Uterus (tissue), 4 donors: ENCODE data around the gene IGF2BP1. TPM values are rescaled to one million over a fixed set of nuclear protein-coding genes. Genes with fewer than 3 reads are reported as not detected.
A peak's percentile ranks its signal among the peaks of the same experiment; 100 is the strongest.

Source experiments
- DNase-seq, 2 donors: peaks; one replicate each; pipeline ENCODE4 v3.0.0-alpha.2; 2019 to 2020
- H3K27ac ChIP-seq, 2 donors: fragments of 200-600 bp; sonication (generic); 1 replicate in 1 of 2; 2 replicates in 1 of 2; pipeline ENCODE4 v1.5.1; 2016 to 2018
- H3K27me3 ChIP-seq, 2 donors: fragments of 200-600 bp; sonication (generic); one replicate each; pipeline ENCODE4 v1.5.1; 2018 to 2019; ENCODE audit warnings: control low read depth in 1 of 2
- H3K36me3 ChIP-seq, 2 donors: fragments of 200-600 bp; sonication (generic); one replicate each; pipeline ENCODE4 v1.5.1; 2019; ENCODE audit warnings: control low read depth in 1 of 2
- H3K4me1 ChIP-seq, 2 donors: fragments of 200-600 bp; sonication (generic); one replicate each; pipeline ENCODE4 v1.5.1; 2018 to 2019; ENCODE audit warnings: control low read depth in 1 of 2
- H3K4me3 ChIP-seq, 2 donors: fragments of 200-600 bp; sonication (generic); 1 replicate in 1 of 2; 2 replicates in 1 of 2; pipeline ENCODE4 v1.5.1; 2018 to 2019; ENCODE audit warnings: mild to moderate bottlenecking in 1 of 2
- H3K9me3 ChIP-seq, 2 donors: fragments of 200-600 bp; sonication (generic); one replicate each; pipeline ENCODE4 v1.5.1; 2019; ENCODE audit warnings: control low read depth in 1 of 2
- POLR2A ChIP-seq, 2 donors: fragments of 450-650 bp; IDR thresholded peaks; one replicate each; pipeline ENCODE4 v1.6.1; 2016; ENCODE audit warnings: antibody characterized with exemption in 2 of 2, mild to moderate bottlenecking in 1 of 2, moderate library complexity in 1 of 2
- intact Hi-C: fragments of 100-400 bp; cut with DNase I; formaldehyde crosslinking; loops from one replicate; pipeline ENCODE4 v1.15.1; 2023; ENCODE audit warnings: low total_unique reads
- total RNA-seq, 4 donors: library from RNA; depleted of rRNA in 3 of 4; stranded (reverse); fragments of >200 nt in 3 of 4; gene quantifications; one replicate each; pipeline versions ENCODE4 v1.1.0 to v1.2.4, GENCODE V29; 2014 to 2023
- TF ChIP-seq, protein P1 (sequence below), 4 experiments: fragments of 200-600 bp in 2 of 4; fragments of 450-650 bp in 2 of 4; sonication (generic) in 2 of 4; IDR thresholded peaks; one replicate each; pipeline ENCODE4 v1.5.1; 2016 to 2019; ENCODE audit warnings: antibody characterized with exemption in 4 of 4, mild to moderate bottlenecking in 2 of 4, moderate library complexity in 1 of 4
- donor health status: DM: yes; HTN: yes; CAD: no.

IGF2BP1 gene
- total RNA-seq, 4 donors from 2014 or later, result under 0.01 to 1.8 TPM; not detected in 2

DNA sequence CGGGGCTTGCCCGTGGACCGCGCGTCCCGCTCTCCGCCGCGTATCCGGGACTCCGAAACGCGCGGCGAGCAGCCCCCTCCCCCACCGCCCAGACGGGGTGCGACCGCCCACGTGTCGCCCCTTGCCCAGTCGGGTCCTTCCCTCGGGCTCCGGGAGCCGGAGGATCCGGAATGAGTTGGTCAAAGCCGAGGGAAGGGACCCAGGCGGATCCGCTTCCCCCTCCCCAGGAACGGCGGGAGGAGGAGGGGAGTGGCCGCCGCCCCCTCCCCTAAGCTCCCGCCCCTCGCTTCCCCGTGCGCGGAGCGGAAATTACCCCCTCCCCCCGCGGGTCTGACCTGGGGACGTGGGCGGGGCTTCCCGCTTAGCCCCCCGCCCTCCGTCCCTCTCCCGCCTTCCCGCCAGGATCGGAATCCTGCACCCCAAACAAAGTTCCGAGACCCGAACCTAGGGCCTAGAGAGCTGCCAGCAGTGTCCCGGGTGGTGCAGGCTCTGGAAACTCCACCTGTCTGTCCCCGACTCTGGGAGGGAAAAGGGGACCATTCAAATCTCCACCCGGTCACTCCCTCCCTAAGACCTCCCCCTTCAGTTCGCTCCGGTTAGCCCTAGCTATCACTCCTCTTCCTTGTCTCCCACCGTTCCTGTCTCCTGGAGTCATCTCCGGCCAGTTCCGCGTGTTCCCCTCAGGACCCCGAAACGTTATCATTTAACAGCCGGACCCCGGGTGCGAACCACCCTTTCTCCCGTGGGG lies 1.0 kb upstream of the IGF2BP1 start:
- no peak for DNase-seq
- Histone ChIP-seq H3K27ac (no peak overlapping the region), H3K27me3 (peaks cover 42 to 99% of the 10 kb centered on the region in 2 donors), H3K4me3 (no peak overlapping the region), H3K4me1 (peaks cover 0 to 7% of the 10 kb centered on the region in 2 donors), H3K36me3 (no peaks in the 10 kb centered on the region), H3K9me3 (peaks cover 0 to 2% of the 10 kb centered on the region in 2 donors)
- intact Hi-C loops, result no loop called here
- TF ChIP-seq, protein P1, sequence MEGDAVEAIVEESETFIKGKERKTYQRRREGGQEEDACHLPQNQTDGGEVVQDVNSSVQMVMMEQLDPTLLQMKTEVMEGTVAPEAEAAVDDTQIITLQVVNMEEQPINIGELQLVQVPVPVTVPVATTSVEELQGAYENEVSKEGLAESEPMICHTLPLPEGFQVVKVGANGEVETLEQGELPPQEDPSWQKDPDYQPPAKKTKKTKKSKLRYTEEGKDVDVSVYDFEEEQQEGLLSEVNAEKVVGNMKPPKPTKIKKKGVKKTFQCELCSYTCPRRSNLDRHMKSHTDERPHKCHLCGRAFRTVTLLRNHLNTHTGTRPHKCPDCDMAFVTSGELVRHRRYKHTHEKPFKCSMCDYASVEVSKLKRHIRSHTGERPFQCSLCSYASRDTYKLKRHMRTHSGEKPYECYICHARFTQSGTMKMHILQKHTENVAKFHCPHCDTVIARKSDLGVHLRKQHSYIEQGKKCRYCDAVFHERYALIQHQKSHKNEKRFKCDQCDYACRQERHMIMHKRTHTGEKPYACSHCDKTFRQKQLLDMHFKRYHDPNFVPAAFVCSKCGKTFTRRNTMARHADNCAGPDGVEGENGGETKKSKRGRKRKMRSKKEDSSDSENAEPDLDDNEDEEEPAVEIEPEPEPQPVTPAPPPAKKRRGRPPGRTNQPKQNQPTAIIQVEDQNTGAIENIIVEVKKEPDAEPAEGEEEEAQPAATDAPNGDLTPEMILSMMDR (IDR thresholded peaks at IDR 0.05), result no peak
- TF ChIP-seq POLR2A (IDR thresholded peaks at IDR 0.05), result no peak

DNA sequence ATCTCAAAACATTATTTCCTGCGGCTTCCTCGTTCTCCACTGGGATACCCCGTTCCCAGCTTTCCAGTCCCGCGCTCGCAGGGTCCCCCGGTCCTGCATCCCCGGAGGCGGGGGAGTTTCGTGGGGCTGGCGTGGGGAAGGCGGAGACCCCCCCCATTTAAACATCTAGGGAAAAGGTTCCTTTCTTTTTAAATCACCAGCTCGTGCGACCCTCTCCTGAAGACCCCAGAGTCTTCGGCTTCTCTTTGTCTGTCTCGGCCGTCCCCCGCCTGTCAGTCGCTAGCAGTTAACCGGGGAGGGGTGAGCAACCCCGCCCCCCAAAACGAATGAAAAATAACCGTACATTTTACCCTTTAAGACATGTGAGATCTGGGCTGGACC lies 473 bp upstream of the IGF2BP1 start:
- peaks cover 42 to 99% of the 10 kb centered on the region in 2 donors for H3K27me3 ChIP-seq

DNA sequence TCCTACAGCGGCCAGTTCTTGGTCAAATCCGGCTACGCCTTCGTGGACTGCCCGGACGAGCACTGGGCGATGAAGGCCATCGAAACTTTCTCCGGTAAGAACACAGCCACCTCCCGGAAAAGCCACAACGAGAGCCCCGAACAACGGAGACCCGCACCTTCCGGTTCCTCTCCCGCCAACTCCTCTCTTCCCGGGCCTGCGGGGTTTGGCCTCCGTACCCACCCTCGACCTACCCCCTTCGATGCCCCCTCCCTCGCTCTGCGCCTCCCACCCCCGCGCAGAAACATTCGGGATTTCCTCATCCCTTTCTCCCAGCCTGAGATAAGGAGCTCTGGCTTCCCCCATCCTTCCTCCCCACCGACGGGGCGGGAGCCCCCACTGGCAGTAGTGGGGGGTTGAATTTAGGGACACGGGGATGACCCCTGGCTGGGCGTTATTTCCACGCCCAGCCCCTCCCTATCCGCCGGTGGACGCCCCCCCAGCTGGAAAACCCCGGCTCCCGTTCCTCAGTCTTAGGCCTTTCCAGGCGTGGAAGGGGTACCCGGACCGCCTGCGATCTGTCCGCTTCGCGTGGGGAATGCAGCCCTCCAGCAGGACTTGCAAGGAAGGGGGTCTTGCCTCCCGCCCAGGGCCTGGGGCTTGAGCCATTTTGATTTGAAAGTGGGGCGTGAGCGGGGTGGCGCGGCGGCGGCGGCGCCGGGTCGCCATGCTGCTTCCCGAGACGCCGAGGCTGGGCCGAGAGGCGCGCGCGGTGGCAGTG lies 822 bp downstream of the IGF2BP1 start:
- Histone ChIP-seq H3K9me3 (no peaks in the 10 kb centered on the region), H3K27me3 (peaks cover 29 to 99% of the 10 kb centered on the region in 2 donors), H3K27ac (no peak overlapping the region), H3K4me3 (peak overlapping the region in 1 of 2 donors; percentile 20), H3K36me3 (no peaks in the 10 kb centered on the region), H3K4me1 (peaks cover 0 to 7% of the 10 kb centered on the region in 2 donors)
- TF ChIP-seq, protein P1 (IDR thresholded peaks at IDR 0.05), result no peak
- no peak for TF ChIP-seq POLR2A (IDR thresholded peaks at IDR 0.05)
- no peak for DNase-seq
- intact Hi-C loops, result no loop called here

More for the DNA sequence above, 473 bp upstream of the IGF2BP1 start:
- TF ChIP-seq, protein P1 (IDR thresholded peaks at IDR 0.05), result no peak
- no peak for TF ChIP-seq POLR2A (IDR thresholded peaks at IDR 0.05)
- Histone ChIP-seq H3K9me3 (peaks cover 0 to 2% of the 10 kb centered on the region in 2 donors), H3K4me1 (peaks cover 0 to 7% of the 10 kb centered on the region in 2 donors), H3K4me3 (no peak overlapping the region), H3K27ac (no peak overlapping the region), H3K36me3 (no peaks in the 10 kb centered on the region)
- DNase-seq, result no peak
- intact Hi-C loops, result no loop called here

DNA sequence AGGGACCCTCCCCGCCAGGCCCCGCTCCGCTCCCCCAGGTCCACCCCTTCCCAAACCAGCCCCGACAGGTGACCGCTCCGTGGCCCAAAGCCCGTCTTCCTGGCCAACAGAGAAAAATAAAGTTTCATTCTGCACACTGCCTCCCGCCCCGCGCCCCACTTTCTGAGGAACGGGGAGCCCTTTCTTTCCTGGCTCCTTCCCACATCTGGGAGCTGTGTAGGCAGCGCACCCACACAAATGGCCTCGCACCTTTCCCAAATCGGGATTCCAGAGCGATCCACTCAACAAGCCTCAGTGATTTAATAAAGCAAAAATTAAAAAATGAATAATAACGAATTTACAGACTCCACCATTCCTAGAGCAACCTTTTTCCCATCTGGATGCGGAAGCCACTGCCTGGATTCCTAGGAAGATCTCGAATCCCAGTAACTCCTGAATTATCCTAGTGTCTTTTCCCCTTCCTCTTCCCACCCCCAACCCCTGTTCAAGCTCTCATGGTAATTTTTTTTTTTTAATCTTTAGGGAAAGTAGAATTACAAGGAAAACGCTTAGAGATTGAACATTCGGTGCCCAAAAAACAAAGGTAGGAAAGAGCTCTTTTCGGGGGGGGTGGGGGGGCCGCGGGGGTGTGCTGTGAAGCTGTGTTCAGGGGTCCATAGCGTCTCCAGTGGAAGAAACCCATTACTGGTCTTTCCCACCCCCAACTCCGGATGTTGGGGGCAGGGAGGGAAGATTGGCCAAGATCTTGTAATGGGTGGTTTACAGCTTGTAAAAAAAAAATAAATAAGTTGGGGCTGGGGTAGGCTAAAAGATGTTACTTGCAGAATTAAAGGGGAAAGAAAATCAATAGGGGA lies 1.6 kb downstream of the IGF2BP1 start:
- H3K9me3 ChIP-seq, result no peaks in the 10 kb centered on the region
- no peak overlapping the region for H3K27ac ChIP-seq
- H3K4me3 ChIP-seq, result no peak overlapping the region
- no peak for DNase-seq
- intact Hi-C loops, result no loop called here
- peaks cover 0 to 7% of the 10 kb centered on the region in 2 donors for H3K4me1 ChIP-seq
- peaks cover 29 to 99% of the 10 kb centered on the region in 2 donors for H3K27me3 ChIP-seq
- TF ChIP-seq, protein P1 (IDR thresholded peaks at IDR 0.05), result no peak
- TF ChIP-seq POLR2A (IDR thresholded peaks at IDR 0.05), result no peak
- no peaks in the 10 kb centered on the region for H3K36me3 ChIP-seq
